ENCODE results near the gene POLR2E. TPM values are rescaled to one million over a fixed set of nuclear protein-coding genes. Genes with fewer than 3 reads are reported as not detected.

The POLR2E gene
- total and polyA plus RNA-seq, 2 experiments from 2014 or later = 257 to 286 TPM

DNA sequence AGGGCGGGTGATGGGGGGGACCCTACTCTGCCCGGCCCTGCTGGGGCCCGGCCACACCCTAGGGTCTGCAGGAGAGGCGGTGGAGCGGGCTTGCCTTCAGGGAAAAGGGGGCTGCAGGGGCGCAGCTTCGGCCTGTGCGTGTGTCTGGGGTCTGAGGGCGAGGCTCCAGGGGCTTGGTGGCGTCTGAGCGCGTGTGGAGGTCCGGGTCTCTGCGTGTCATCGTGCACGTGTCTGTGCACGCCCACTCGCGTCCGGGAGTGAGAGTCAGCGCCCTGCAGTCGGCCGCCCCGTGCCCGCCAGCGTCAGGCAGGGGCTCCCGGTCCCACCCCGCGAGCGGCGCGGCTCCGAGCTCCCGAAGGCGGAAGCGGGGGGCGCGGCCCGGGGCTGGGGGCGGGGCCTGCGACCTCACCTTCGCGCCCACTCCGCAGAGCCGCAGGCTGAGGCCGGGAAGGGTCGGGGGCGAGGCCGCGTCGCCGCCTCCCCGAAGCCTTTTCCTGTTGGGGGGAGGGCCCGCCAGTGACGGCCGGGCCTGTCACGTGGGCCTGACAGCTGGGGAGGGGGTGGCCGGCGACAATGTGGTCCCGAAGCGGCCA lies 28.3 kb downstream of the POLR2E start, which contains the start of gene ARHGAP45:
ARHGAP45 (plus strand) TSS at position 420 of the 593 bp plus-strand sequence. CDS start 239 bp downstream, outside the sequence.
- peak within 1 kb of the TSS; percentile 85 for H3K4me2 ChIP-seq
- H3K4me3 ChIP-seq = peak within 1 kb of the TSS; percentile 64
- no peaks in the 10 kb centered on the region for H3K79me2 ChIP-seq (replicated peaks; ENCODE audit: insufficient read depth)
- peak within 1 kb of the TSS; percentile 59; the same call in 1 of the 2 replicates for H2AFZ ChIP-seq
- Mint-ChIP-seq H3K27ac (no peak within 1 kb of the TSS), H3K27me3 (ENCODE audit: insufficient read depth, low read depth, poor library complexity) (peaks cover 27% of the 10 kb centered on the region), H3K9me3 (peaks cover 7% of the 10 kb centered on the region; the same call in 2 of the 3 replicates), H3K4me3 (peak within 1 kb of the TSS; percentile 64), H3K36me3 (ENCODE audit: low read depth) (peaks cover 3% of the 10 kb centered on the region; the same call in 1 of the 3 replicates), H3K4me1 (peaks cover 24% of the 10 kb centered on the region)
- TF ChIP-seq CREB1 (CRISPR knock-in tag; IDR thresholded peaks at IDR 0.05; ENCODE audit: low read depth) (peak; percentile 35; the same call in 1 of the 2 replicates), STAT1 (IDR thresholded peaks at IDR 0.05; ENCODE audit: unreplicated experiment) (no peak)
- peaks cover 22% of the 10 kb centered on the region for H3F3A ChIP-seq (replicated peaks; ENCODE audit: low read depth)
- peaks cover 17% of the 10 kb centered on the region for H3K27me3 ChIP-seq (ENCODE audit: insufficient read depth)
- no peaks in the 10 kb centered on the region for H3K9me2 ChIP-seq (ENCODE audit: insufficient read depth)
- H4K20me1 ChIP-seq (replicated peaks; ENCODE audit: insufficient read depth) = 0 out of 2 replicates have a peak, but pooled peaks cover under 1% of the 10 kb centered on the region
- H3K4me1 ChIP-seq (ENCODE audit: insufficient read depth) = peaks cover 8% of the 10 kb centered on the region; the same call in 1 of the 2 replicates
- DNase-seq (ENCODE audit: low spot score) (peak; percentile 68), ATAC-seq (peak; percentile 5)
- no peaks in the 10 kb centered on the region for H3K36me3 ChIP-seq (ENCODE audit: insufficient read depth)
- H3K27ac ChIP-seq (ENCODE audit: low read depth) = no peak within 1 kb of the TSS

DNA sequence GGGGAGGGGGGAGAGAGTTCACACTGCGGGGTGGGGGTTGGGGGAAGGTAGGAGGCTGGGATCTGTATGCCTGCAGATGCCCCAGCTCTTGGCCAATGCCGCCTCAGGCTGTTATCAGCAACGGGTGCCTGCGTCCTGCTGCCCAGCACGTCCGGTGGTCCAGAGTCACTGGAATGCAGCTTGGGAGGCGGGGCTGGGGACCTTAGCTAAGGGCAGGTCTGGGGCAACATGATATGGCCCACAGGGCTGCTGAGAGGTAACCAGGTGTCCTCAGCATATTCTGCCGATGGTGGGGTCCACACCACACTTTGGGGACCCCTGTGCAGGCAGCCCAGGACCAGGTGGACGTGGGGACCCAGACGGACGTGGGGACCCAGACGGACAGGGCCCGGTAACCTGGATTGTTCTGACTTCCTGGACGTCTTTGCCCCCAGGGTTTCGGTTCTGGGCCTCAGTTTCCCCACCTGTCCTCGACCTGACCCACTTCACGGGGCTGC lies 28.9 kb downstream of the POLR2E start:
- H2AFZ ChIP-seq = no peak overlapping the region
- no peaks in the 10 kb centered on the region for H4K20me1 ChIP-seq (replicated peaks; ENCODE audit: insufficient read depth)
- peaks cover 14% of the 10 kb centered on the region for H3K27me3 ChIP-seq (ENCODE audit: insufficient read depth)

GRCh38 chr19:1065606-1066109 lies 29.5 kb downstream of the POLR2E start:
- peaks cover 7% of the 10 kb centered on the region; the same call in 2 of the 3 replicates for H3K9me3 Mint-ChIP-seq
- peak; percentile 53 for DNase-seq (ENCODE audit: low spot score)
- H3K9me2 ChIP-seq (ENCODE audit: insufficient read depth) = no peaks in the 10 kb centered on the region

More for the DNA sequence above, 28.9 kb downstream of the POLR2E start:
- TF ChIP-seq ZNF331 (CRISPR knock-in tag; IDR thresholded peaks at IDR 0.05; ENCODE audit: low read depth) (no peak), EZH2 (IDR thresholded peaks at IDR 0.05; ENCODE audit: low read depth, unreplicated experiment) (no peak)
- peaks cover 7% of the 10 kb centered on the region; the same call in 2 of the 3 replicates for H3K9me3 Mint-ChIP-seq
- peaks cover 21% of the 10 kb centered on the region for H3K4me1 Mint-ChIP-seq
- Histone ChIP-seq H3K4me2 (peak overlapping the region; percentile 85), H3K27ac (ENCODE audit: low read depth) (no peak overlapping the region), H3K4me1 (ENCODE audit: insufficient read depth) (peaks cover 8% of the 10 kb centered on the region; the same call in 1 of the 2 replicates), H3K36me3 (ENCODE audit: insufficient read depth) (no peaks in the 10 kb centered on the region), H3F3A (replicated peaks; ENCODE audit: low read depth) (peaks cover 18% of the 10 kb centered on the region), H3K9me2 (ENCODE audit: insufficient read depth) (no peaks in the 10 kb centered on the region), H3K4me3 (peak overlapping the region; percentile 64), H3K79me2 (replicated peaks; ENCODE audit: insufficient read depth) (no peaks in the 10 kb centered on the region)
- no peak overlapping the region for H3K27ac Mint-ChIP-seq
- peak overlapping the region; percentile 59 for H3K4me3 Mint-ChIP-seq
- no peaks in the 10 kb centered on the region for H3K36me3 Mint-ChIP-seq (ENCODE audit: low read depth)
- peaks cover 24% of the 10 kb centered on the region for H3K27me3 Mint-ChIP-seq (ENCODE audit: insufficient read depth, low read depth, poor library complexity)
- DNase-seq (ENCODE audit: low spot score) = peak; percentile 62
- ATAC-seq = no peak

More at GRCh38 chr19:1065606-1066109, 29.5 kb downstream of the POLR2E start:
- H3F3A ChIP-seq (replicated peaks; ENCODE audit: low read depth) = peaks cover 18% of the 10 kb centered on the region
- H3K79me2 ChIP-seq (replicated peaks; ENCODE audit: insufficient read depth) = no peaks in the 10 kb centered on the region
- Mint-ChIP-seq H3K4me1 (peaks cover 21% of the 10 kb centered on the region), H3K4me3 (peak overlapping the region; percentile 66; the same call in 1 of the 3 replicates), H3K36me3 (ENCODE audit: low read depth) (no peaks in the 10 kb centered on the region), H3K27ac (no peak overlapping the region), H3K27me3 (ENCODE audit: insufficient read depth, low read depth, poor library complexity) (peaks cover 24% of the 10 kb centered on the region)
- TF ChIP-seq, protein P1, sequence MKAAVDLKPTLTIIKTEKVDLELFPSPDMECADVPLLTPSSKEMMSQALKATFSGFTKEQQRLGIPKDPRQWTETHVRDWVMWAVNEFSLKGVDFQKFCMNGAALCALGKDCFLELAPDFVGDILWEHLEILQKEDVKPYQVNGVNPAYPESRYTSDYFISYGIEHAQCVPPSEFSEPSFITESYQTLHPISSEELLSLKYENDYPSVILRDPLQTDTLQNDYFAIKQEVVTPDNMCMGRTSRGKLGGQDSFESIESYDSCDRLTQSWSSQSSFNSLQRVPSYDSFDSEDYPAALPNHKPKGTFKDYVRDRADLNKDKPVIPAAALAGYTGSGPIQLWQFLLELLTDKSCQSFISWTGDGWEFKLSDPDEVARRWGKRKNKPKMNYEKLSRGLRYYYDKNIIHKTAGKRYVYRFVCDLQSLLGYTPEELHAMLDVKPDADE (IDR thresholded peaks at IDR 0.05) = no peak
- no peak for TF ChIP-seq NANOG (IDR thresholded peaks at IDR 0.05; ENCODE audit: borderline replicate concordance)
- no peak for TF ChIP-seq EZH2phosphoT487 (IDR thresholded peaks at IDR 0.05; ENCODE audit: unreplicated experiment)
- TF ChIP-seq ZNF331 (CRISPR knock-in tag; IDR thresholded peaks at IDR 0.05; ENCODE audit: low read depth) = no peak
- no peak overlapping the region for H2AFZ ChIP-seq
- peak overlapping the region; percentile 85 for H3K4me2 ChIP-seq
- ATAC-seq = peak; percentile 4
- no peaks in the 10 kb centered on the region for H4K20me1 ChIP-seq (replicated peaks; ENCODE audit: insufficient read depth)
- H3K4me3 ChIP-seq = peak overlapping the region; percentile 60
- H3K27me3 ChIP-seq (ENCODE audit: insufficient read depth) = peaks cover 14% of the 10 kb centered on the region
- H3K36me3 ChIP-seq (ENCODE audit: insufficient read depth) = no peaks in the 10 kb centered on the region
- H3K4me1 ChIP-seq (ENCODE audit: insufficient read depth) = peaks cover 8% of the 10 kb centered on the region; the same call in 1 of the 2 replicates
- H3K27ac ChIP-seq (ENCODE audit: low read depth) = no peak overlapping the region
